Measurements from ENCODE around the gene ZDHHC20.

ZDHHC20 gene

GRCh38 chr13:21458813-21459701 lies at the start of gene ZDHHC20:
TSS of gene ZDHHC20 (minus strand) at chr13:21459303. CDS start at chr13:21459171, 132 bp downstream.
- peak; percentile 79 for DNase-seq

DNA sequence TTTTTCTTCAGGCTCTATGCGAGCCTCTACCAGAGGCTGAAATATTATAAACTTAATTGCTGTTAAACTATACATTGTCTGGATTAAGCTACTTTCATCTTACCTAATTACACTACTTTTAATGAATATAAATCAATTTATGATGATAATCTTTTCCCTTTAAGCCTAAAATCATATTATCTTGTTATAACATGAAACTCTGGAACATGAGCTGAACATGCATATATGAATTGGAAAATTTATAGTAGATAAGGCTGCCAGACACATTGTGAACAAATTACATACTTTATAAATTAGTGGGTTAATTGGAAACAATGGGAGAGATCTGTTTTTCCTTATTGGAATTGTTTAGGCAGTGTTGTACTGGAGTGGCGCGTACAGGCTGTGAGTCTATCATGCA lies 45.3 kb upstream of the ZDHHC20 start:
- no peak for DNase-seq

DNA sequence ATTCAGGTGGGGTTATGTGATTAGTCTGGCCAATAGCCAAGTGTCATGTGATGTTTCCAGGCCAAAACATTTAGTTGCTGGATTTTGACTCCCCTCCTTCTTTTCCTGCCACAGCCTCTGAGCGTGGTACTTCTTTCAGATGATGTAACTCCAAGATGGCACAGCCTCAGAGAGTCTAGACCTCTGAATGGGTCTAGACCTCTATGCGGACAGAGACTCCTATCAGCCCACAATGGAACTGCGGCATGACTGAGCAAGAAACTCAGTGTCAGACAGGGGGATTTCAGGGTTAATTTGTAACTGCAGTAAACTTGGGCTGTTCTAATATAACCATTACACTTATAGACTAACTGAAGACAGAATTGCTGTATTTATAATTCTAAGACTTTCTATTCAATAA lies 42.6 kb upstream of the ZDHHC20 start:
- no peak for DNase-seq

GRCh38 chr13:21486322-21486721 lies 27.2 kb upstream of the ZDHHC20 start:
- DNase-seq = no peak

- no peak for DNase-seq
Observed at GRCh38 chr13:21483748-21484147, 24.6 kb upstream of the ZDHHC20 start.

GRCh38 chr13:21481359-21481758 lies 22.3 kb upstream of the ZDHHC20 start:
- no peak for DNase-seq

- DNase-seq = no peak
Observed at GRCh38 chr13:21478881-21479808, 20.0 kb upstream of the ZDHHC20 start.

DNA sequence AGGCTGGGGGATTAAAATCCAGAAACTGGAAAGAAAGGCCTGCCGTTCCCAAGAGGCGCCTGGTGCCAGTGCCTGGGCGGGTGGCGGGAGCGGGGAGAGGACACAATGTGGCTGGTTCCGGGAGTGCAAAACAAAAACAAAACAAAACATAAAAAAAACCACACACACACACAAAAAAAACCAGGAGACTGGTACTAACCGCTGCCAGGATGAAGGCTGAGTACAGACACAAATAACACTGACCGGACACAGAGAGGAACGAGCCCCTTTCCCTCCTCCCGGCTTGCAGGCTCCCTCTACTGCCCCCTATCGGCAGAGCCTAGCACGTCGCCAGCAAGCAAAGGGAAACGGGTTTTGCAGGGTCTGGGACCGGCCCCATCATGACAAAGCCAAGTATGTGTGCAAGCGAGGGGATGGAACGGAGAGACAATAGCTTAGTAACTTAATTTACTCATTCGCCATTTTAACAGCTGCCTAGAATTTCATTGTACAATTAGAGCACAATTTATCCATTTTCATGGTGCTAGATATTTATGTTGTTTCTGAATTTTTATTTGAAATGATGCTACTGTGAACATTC lies 17.9 kb upstream of the ZDHHC20 start:
- DNase-seq = peak; percentile 65

DNA sequence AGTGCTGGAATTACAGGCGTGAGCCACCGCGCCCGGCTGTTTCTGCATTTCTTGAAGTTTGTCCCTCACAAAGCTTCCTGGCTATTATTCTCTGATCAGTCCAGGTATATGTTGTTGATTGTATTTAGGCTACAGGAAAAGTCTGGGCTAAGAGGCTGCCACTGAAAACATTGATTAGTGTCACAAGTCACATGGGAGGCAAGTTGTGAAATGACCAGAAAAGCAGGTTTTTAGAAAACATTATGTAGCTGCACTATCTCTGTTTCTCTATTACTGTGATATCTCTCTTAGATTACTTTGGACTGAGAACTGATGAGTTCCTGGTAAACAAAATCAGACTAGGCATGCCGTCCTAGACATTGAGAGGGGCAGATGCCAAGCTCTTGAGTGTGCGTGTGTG lies 16.0 kb upstream of the ZDHHC20 start:
- no peak for DNase-seq

- no peak for DNase-seq
Observed at GRCh38 chr13:21470785-21471184, 11.7 kb upstream of the ZDHHC20 start.

DNA sequence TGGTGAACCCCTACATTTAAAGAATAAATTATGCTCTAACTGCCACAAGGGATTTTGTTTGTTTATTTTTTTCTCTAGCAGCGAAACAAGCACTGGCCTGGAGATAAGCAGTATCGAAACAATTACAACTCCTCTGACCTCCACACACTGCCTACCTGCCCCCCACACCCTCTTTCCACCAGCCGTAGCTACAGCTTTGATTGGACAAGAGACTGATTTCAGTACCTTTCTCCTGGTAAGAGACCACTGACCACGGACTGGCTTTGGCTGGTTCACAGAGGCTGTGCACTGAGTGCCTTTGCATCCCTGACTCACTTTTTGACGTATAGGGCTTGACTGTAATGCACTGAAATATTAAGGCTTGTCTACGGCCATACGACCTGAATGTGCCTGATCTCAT lies 7.4 kb upstream of the ZDHHC20 start:
- no peak for DNase-seq

DNA sequence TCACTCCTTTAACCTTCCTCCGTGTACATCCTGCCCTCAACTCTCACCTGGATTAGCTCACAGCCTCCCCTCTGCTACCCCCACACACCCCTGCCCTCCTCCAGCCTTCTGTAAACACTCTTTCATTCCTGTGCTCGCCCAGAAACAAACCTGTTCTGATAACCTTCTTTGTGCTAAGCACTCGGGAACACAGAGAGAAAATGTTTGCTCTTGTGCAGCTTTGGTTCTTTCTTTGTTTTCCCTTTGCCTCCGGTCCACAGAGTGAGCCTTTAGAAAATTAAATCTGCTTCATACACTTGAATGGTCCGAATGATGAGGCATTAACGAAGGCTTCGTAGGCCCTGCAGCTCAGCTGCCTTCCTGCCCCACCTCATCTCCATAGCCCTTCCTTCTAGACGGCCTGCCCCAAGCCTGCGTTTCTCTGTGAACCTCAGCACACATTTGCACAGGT lies 6.6 kb upstream of the ZDHHC20 start:
- DNase-seq = no peak

GRCh38 chr13:21463424-21463823 lies 4.3 kb upstream of the ZDHHC20 start:
- no peak for DNase-seq

- no peak for DNase-seq
Observed at GRCh38 chr13:21461131-21461530, 2.0 kb upstream of the ZDHHC20 start.

GRCh38 chr13:21458451-21458812 lies 671 bp downstream of the ZDHHC20 start:
- peak; percentile 39 for DNase-seq

GRCh38 chr13:21453387-21454081 lies 5.6 kb downstream of the ZDHHC20 start:
- DNase-seq = no peak

GRCh38 chr13:21450936-21451335 lies 8.2 kb downstream of the ZDHHC20 start:
- DNase-seq = no peak

DNA sequence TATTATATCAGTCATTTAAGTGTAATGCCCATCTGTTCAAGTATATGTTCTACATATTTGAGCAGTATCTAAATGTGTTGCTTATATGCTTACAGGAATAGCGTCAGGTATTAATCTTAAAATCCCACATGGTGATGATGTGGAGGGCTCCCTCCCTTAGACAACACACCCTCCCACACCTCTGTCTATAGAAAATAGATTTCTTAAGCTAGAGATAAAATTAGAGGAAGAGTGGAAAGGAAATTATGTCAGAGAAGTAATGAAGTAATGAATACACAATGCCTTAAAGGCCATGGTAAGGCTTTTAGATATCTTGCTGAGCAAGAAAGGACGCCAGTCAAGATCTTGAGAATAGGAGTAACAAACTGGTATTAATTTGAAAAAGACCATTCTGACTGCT lies 12.4 kb downstream of the ZDHHC20 start:
- no peak for DNase-seq

DNA sequence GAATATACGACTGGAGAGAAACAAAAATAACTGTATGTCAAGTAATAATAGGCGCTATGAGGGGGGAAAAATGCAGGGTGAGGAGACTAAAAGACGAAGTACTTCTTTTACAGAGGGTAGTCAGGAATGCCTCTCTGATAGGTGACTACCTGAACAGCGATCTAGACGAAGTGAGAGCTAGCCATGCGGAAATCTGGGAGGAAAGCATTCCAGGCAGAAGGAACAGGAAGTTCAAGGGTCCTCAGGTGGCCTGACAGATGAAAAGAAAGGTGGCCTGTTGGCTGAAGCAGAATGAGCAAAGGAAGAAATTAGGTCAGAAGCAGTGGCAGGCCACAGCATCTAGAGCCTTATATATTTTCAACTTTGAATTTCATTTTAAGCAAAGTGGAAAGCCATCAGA lies 13.3 kb downstream of the ZDHHC20 start:
- DNase-seq = no peak

DNA sequence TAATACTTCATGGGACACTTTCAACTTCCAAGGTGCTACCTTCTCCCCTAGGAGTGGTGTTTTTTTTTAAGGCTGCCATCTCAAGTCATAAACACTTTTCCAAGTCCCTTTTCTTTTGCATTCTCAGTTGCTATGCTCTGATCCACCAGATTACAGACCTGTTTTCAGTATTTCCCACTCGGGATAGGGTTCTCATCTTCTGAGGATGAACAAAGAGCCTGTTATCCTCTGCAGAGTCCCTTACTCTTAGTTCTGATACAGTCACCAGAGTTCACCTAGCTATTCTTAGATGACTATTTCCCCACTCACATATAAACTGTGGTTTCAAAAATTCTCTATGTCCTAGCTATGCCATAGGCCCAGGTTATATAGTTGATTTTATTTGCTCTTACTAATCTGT lies 15.9 kb downstream of the ZDHHC20 start:
- DNase-seq = no peak

DNA sequence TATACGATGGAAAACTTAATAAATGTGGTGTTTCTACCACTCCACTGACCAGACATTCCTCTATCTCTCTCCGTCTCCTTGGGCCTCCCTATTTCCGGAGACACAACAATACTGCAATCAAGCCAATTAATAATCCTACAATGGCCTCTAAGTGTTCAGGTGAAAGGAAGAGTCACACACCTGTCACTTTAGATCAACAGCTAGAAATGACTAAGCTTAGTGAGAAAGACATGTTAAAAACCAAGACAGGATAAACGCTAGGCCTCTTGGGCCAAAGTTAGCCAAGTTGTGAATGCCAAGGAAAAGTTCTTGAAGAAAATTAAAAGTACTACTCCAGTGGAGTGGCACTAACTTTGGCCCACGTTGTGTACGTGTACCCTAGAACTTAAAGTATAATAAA lies 22.5 kb downstream of the ZDHHC20 start:
- DNase-seq = no peak

DNA sequence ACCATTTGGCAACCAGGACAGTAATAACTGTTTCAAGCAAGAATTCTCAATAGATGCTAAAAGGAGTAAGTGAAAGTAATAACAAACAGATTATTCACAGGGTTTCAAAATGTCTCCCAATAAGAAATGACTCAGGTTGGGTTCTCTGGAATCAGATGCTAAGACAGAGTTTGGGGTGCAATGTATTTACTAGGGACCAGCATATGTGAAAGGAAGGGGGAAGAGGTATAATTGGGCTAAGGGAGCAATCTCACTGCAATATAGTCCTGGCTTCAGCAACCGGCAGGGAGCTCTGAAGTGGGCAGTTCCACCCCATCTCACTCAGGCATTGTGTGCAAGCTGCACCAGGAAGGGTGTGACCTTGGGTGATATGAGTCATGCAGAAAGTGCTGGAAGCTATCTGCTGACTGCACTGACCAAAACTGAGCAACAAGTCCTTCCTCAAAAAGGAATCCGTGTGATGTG lies 23.4 kb downstream of the ZDHHC20 start:
- peak; percentile 7 for DNase-seq

- DNase-seq = no peak
Observed at GRCh38 chr13:21435231-21435630, 23.9 kb downstream of the ZDHHC20 start.

Data from NK-92 treated with Interleukin-12 subunit alpha and Interleukin-12 subunit beta, amount 100 ng/mL, for 24 hours (cell line).